GM19452 (cell line): ENCODE data around the gene TIFAB.
A peak's percentile ranks its signal among the peaks of the same experiment; 100 is the strongest.

Source experiments
- ATAC-seq: cut with Tn5 transposase; IDR thresholded peaks from one replicate; pipeline ENCODE4 v1.9.1; 2021; ENCODE audit not compliant: unreplicated experiment

Gene TIFAB

GRCh38 chr5:135482381-135482933 is 30.3 kb upstream of the TIFAB start:
- ATAC-seq, result no peak

- no peak for ATAC-seq
Measured at GRCh38 chr5:135481909-135482311, 29.8 kb upstream of the TIFAB start.

DNA sequence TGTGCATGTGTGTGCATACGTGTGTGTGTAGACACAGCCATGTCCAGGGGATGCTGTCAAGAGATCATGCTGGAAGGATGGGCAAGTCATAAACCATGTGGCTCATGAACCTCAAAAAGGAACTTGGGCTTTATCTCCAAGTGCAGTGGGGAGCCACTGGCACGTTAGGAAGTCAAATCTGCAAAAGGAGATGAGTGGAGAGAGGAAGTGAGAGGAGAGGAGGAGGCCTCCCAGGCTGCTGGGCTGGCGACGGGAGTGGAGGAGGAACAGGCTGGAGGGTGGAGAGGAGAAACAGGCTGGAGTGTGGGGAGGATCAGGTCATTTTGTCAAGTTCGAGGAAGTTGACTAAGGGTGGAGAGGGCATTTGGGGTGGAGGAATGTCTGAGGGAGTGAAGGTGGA is 29.2 kb upstream of the TIFAB start:
- no peak for ATAC-seq

DNA sequence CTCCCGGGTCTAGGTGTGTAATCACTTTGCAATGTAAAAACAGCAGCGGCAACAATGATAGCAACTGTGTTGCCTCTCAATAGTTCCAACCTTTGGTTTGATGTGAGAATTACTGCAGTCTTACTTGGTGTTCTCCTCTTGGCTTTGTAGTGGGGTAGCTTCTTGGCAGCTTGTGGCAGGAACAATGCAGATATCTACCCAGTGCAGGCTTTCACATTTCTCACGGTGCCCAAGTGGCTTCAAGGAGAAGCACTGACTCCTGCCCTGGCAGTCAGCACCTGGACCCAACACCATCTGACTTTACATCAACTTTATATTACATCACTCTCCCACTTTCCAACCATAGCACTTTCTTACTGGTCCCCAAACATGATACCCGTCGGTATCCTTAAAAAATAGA is 28.4 kb upstream of the TIFAB start:
- ATAC-seq, result no peak

- ATAC-seq, result no peak
Measured at GRCh38 chr5:135478938-135479337, 26.8 kb upstream of the TIFAB start.

GRCh38 chr5:135477613-135478066 is 25.5 kb upstream of the TIFAB start:
- no peak for ATAC-seq

GRCh38 chr5:135476615-135477581 is 24.7 kb upstream of the TIFAB start:
- ATAC-seq, result no peak

DNA sequence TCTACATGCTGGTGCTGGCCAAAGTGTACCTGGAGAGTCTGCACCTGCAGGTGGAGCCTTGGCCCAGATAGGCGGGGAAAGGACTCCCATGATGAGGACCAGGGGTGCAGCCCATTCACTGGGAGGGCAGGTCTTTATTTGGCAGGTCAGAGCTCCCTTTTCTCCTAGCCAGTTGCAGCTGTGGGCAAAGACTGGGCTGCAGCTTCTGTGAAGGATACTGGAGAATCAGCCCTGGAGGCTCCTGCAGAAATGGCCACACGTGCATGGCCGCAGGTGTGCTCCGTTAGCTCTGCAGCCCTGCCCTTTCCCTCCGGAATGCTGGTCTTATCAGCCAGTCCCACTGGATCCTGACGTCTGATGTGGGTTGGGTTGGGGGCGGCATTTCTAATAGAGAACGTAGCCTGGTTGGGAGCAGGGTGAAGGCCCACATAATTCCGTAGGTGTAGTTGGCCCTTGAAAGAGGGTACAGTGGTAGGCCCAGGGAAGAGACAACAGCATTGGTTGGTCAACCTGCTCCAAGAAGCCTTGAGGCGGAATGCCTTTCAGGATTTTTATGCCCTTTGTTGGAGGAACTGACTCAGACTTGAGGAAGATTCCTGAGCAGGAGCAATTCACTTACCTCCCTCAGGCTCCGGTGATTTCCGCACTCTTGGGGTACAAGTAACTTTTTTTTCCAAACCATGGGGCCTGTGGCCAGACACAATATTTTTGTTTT is 22.0 kb upstream of the TIFAB start:
- ATAC-seq, result no peak

- no peak for ATAC-seq
Measured at GRCh38 chr5:135472141-135472540, 20.0 kb upstream of the TIFAB start.

DNA sequence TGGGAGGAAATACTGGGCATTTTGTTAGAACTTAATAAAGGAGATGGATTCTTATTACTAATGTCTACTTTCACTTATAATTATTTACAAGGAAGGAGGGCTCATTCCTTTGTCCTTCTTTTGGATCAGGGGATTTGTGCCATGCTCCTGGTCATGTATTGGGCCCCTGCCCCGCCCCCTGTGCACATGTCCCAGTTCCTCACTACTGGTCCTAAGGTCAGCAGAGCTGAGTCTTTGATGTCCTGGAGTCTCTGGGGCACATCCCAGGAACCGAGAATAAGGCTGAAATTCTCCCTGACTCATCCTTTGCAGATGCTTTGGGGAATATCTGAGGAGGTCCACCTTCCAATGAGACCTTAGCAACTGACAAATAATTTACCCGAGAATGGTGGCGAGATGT is 19.6 kb upstream of the TIFAB start:
- ATAC-seq, result no peak

- ATAC-seq, result no peak
Measured at GRCh38 chr5:135469911-135470310, 17.8 kb upstream of the TIFAB start.

DNA sequence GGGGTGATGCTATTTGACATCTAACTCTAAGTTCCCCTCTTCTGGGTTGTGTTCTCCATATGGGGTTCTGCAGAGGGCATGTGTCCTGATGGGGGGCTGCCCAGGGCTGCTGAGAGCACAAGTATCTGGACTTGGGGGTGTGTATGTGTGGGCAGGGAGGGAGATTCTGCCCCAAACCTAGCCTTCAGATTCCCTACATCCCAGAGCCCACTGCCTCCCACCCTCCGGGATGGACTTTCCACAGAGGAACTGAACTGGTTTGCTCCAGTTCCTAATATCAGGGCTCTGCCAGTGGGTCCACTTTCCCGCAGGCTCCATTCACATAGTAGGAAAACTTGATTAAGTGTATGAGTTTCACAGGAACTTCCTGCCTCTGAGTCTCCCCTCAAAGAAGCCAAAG is 16.4 kb upstream of the TIFAB start:
- no peak for ATAC-seq

DNA sequence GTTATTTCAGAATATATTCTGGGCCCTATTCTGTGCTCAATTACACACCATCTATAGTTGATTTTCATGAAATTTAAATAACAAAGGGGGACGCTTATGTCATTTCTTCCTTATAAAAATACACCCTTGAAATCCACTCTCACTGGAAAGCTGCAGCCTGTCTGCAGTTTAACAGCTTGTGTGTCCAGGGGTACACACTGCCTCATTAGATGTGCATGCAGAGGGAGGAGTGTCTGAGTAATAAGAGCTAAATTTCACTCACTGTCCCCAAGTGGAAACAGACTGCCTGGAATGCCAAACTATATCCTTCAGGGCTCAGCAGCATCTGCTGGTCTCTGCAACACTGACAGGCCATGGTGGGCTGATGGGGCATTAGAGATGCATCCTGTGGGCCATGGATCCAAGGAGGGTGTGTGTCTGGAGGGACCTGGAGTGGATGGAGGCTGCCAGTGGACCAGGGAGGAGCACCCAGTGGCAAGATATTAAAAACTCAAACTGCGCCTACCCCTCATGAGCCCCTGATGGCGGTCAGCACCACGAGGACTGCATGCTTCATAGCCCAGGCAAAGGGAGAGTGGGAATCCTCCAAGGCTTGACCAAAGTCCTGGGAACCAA is 15.8 kb upstream of the TIFAB start:
- ATAC-seq, result no peak

DNA sequence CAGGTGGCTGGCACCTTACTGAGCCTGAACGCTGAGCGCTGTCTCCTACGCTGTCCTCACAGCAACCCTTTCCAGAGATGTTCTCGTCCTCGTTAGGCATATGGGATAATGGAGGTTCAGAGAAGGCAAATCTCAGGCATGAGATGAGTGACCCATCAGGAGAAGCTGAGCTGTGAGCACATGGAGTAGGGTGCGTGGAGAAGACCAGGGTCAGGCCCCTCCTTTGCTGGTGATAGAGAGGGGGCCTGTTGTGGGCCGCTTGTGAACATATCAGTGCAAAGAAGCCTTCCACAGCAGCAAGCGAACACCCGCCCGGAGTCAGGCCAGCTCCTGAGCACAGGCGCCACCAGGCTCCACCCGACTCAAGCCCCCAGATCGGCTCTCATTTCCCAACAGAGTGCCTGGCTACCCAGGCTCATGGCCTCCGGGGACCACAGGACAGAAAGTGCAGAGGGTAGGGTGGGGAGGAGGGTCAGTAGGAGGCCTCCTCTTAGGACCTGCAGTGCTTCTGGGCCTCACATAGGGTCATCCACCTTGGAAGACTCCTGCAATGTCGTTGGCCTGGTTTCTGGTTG is 15.0 kb upstream of the TIFAB start:
- no peak for ATAC-seq

GRCh38 chr5:135466178-135467050 is 14.3 kb upstream of the TIFAB start:
- ATAC-seq, result peak; percentile 84

DNA sequence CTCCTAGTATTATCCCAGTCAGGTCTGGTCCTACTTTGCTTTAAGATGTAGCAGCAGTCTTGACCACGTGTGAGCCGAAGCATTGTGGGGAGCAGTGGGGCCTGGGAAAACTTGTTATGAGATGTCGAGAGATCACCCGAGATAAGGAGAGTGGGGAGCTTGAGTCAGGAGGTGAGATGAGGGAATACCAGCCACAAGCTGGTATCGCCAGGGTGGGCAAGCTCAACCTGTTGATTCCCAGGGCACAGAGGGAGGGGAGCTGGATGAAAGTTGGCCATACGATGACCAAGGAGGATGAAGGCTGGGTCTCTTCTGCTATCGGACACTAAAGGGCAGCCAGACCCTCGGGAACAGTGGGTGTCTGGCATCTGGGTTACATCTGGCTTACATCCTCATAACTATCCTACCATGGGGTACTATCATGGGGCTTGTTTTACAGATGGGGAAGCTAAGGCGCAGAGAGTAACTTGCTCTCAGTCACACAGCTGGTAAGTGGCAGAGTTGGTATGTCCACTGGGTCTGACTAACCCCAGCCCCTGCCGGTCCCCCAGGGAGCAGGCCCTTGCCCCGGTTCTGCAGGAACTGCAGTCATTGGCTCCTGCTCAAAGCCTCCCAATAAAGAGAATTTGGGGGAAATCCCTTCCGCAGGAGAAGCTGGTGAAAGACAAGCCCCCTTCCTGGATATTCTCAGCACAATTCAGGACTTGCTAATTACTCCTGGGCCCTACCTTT is 13.4 kb upstream of the TIFAB start:
- ATAC-seq, result no peak

- no peak for ATAC-seq
Measured at GRCh38 chr5:135462304-135462703, 10.2 kb upstream of the TIFAB start.

DNA sequence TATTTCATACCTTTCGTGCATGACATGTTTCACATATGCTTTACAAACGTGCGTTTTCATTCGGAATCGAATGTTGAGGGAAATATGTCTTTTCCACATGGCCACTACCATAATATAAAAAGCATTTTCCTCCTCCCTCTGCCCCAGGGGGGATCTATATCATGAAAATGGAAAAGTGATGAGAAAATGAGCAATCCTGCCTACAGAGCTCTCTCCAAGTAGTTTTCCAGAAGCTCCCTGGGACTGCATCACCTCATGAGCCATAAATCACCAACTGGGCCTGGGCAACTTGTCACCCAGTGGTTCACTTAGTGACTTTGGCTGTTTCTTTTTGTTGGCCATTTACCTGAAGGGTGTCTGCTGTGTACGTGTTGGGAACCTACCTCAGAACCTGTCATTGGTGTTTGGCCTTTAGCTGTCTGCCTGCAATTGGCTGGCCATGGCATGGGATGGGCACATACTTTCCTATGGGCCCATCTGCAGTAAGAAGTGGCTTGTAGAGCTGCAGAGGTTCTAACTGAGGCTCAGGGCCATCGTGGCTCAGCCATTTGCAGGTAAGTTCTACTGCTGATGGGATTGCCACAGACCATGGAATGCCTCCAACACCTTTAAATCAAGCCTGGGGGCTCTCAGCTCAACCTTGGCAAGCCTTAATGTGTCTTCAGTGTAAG is 9.5 kb upstream of the TIFAB start:
- no peak for ATAC-seq
